Right lobe of liver (tissue), 6 donors: Measurements from ENCODE around the gene PDZRN3. TPM values are rescaled to one million over a fixed set of nuclear protein-coding genes. Genes with fewer than 3 reads are reported as not detected.
A peak's percentile ranks its signal among the peaks of the same experiment; 100 is the strongest.

ENCODE experiments used
- ATAC-seq, 4 donors: fragments of 200-7000 bp; cut with Tn5 transposase; one replicate each; pipeline ENCODE4 v1.9.1; 2020; ENCODE audit warnings: mild to moderate bottlenecking in 4 of 4, moderate library complexity in 4 of 4
- DNase-seq, 3 donors: peaks; one replicate each; pipeline ENCODE4 v3.0.0-alpha.2; 2020
- H3K27ac ChIP-seq, 3 donors: fragments of 200-600 bp; one replicate each; pipeline ENCODE4 v1.8.0; 2022
- H3K27me3 ChIP-seq, 2 donors: fragments of 200-600 bp; one replicate each; pipeline ENCODE4 v1.8.0; 2022
- H3K36me3 ChIP-seq, 4 donors: fragments of 200-600 bp; sonication (generic) in 1 of 4; one replicate each; pipeline versions ENCODE4 v1.5.1 to v1.8.0; 2017 to 2022; ENCODE audit warnings: control low read depth in 1 of 4
- H3K4me1 ChIP-seq, 4 donors: fragments of 200-600 bp; sonication (generic) in 1 of 4; one replicate each; pipeline versions ENCODE4 v1.5.1 to v1.8.0; 2017 to 2022; ENCODE audit warnings: control low read depth in 1 of 4
- H3K4me3 ChIP-seq, 3 donors: fragments of 200-600 bp; one replicate each; pipeline ENCODE4 v1.8.0; 2022
- H3K9me3 ChIP-seq, 4 donors: fragments of 200-600 bp; sonication (generic) in 1 of 4; one replicate each; pipeline versions ENCODE4 v1.5.1 to v1.8.0; 2017 to 2022; ENCODE audit warnings: control low read depth in 1 of 4
- POLR2A ChIP-seq: fragments of 450-650 bp; IDR thresholded peaks from one replicate; pipeline ENCODE4 v1.6.1; 2017; ENCODE audit warnings: antibody characterized with exemption, mild to moderate bottlenecking
- WGBS: methylation state at CpG from one replicate; pipeline ENCODE4 v1.1.6; 2018; ENCODE audit warnings: low coverage, low lambda C conversion rate; ENCODE audit not compliant: insufficient coverage; ENCODE audit errors: missing lambda C conversion rate; 5-methylcytosine and 5-hydroxymethylcytosine counted together
- intact Hi-C, 2 donors: fragments of 100-400 bp; cut with DNase I; formaldehyde crosslinking; loops; one replicate each; pipeline versions ENCODE4 v1.11.2 to v1.14.1; 2022
- total RNA-seq, 6 experiments: library from RNA; depleted of rRNA in 2 of 6; stranded (reverse); fragments of >200 nt in 2 of 6; fragmentation: NEBNext Ultra II Directional in 3 of 6; extraction: Animal tissue kit (Norgen Biotek cat#: 25700) in 3 of 6; gene quantifications; one replicate each; pipeline versions ENCODE4 v1.1.0 to v1.2.4, GENCODE V29; 2016 to 2023
- TF ChIP-seq, protein P1 (sequence below), 4 donors: fragments of 200-600 bp in 3 of 4; fragments of 450-650 bp in 1 of 4; IDR thresholded peaks; one replicate each; pipeline versions ENCODE4 v1.5.1 to v1.8.0; 2016 to 2022; ENCODE audit warnings: antibody characterized with exemption in 4 of 4, mild to moderate bottlenecking in 2 of 4
- donor health status: DM: no; HTN: yes; CAD: no.
- donor health status: DM: no; HTN: no; CAD: no.
- donor health status: DM: no; HTN: no; CAD: no.
- donor health status: DM: no; HTN: yes; CAD: no.
- donor health status: DM: no; HTN: yes; CAD: no.

PDZRN3 gene
- total RNA-seq, 6 experiments from 2014 or later, result 0.33 to 2.0 (median 1.1) TPM

GRCh38 chr3:73503781-73504180 is 121.0 kb downstream of the PDZRN3 start:
- WGBS, result 37% methylated on average over 4 of the region's 4 CpGs
- no peaks in the 10 kb centered on the region for H3K4me1 ChIP-seq
- H3K4me3 ChIP-seq, result no peak overlapping the region
- TF ChIP-seq, protein P1, sequence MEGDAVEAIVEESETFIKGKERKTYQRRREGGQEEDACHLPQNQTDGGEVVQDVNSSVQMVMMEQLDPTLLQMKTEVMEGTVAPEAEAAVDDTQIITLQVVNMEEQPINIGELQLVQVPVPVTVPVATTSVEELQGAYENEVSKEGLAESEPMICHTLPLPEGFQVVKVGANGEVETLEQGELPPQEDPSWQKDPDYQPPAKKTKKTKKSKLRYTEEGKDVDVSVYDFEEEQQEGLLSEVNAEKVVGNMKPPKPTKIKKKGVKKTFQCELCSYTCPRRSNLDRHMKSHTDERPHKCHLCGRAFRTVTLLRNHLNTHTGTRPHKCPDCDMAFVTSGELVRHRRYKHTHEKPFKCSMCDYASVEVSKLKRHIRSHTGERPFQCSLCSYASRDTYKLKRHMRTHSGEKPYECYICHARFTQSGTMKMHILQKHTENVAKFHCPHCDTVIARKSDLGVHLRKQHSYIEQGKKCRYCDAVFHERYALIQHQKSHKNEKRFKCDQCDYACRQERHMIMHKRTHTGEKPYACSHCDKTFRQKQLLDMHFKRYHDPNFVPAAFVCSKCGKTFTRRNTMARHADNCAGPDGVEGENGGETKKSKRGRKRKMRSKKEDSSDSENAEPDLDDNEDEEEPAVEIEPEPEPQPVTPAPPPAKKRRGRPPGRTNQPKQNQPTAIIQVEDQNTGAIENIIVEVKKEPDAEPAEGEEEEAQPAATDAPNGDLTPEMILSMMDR (IDR thresholded peaks at IDR 0.05), result no peak
- no peak for TF ChIP-seq POLR2A
- DNase-seq, result no peak
- H3K36me3 ChIP-seq, result no peaks in the 10 kb centered on the region
- no peak for ATAC-seq
- intact Hi-C loops, result loop anchor here in 1 of 2 donors (5.0 kb wide), 1 partner anchor 401 kb away; no protein-coding TSS in a partner anchor
- no peaks in the 10 kb centered on the region for H3K27me3 ChIP-seq
- no peaks in the 10 kb centered on the region for H3K9me3 ChIP-seq
- H3K27ac ChIP-seq, result no peak overlapping the region

GRCh38 chr3:73502609-73503583 is 121.8 kb downstream of the PDZRN3 start:
- H3K36me3 ChIP-seq, result no peaks in the 10 kb centered on the region
- no peaks in the 10 kb centered on the region for H3K4me1 ChIP-seq
- H3K9me3 ChIP-seq, result no peaks in the 10 kb centered on the region
- TF ChIP-seq, protein P1 (IDR thresholded peaks at IDR 0.05), result peak; percentile 79 to 87 (median 84)
- TF ChIP-seq POLR2A, result no peak
- ATAC-seq (peak; percentile 92 to 96 (median 94)), DNase-seq (peak in 2 of 3 donors; percentile 52 to 63)
- no peak overlapping the region for H3K4me3 ChIP-seq
- no peaks in the 10 kb centered on the region for H3K27me3 ChIP-seq
- intact Hi-C loops, result loop anchor here in 1 of 2 donors (5.0 kb wide), 1 partner anchor 401 kb away; no protein-coding TSS in a partner anchor
- WGBS, result 27% methylated on average over 6 of the region's 6 CpGs
- no peak overlapping the region for H3K27ac ChIP-seq

GRCh38 chr3:73500321-73500720 is 124.4 kb downstream of the PDZRN3 start:
- no peak for TF ChIP-seq POLR2A
- no peaks in the 10 kb centered on the region for H3K27me3 ChIP-seq
- no peaks in the 10 kb centered on the region for H3K4me1 ChIP-seq
- no peaks in the 10 kb centered on the region for H3K36me3 ChIP-seq
- H3K4me3 ChIP-seq, result no peak overlapping the region
- 80% methylated on average over 1 of the region's 1 CpG for WGBS
- intact Hi-C loops, result loop anchor here in 1 of 2 donors (5.0 kb wide), 1 partner anchor 398 kb away; no protein-coding TSS in a partner anchor
- H3K27ac ChIP-seq, result no peak overlapping the region
- DNase-seq (no peak), ATAC-seq (no peak)
- H3K9me3 ChIP-seq, result no peaks in the 10 kb centered on the region

DNA sequence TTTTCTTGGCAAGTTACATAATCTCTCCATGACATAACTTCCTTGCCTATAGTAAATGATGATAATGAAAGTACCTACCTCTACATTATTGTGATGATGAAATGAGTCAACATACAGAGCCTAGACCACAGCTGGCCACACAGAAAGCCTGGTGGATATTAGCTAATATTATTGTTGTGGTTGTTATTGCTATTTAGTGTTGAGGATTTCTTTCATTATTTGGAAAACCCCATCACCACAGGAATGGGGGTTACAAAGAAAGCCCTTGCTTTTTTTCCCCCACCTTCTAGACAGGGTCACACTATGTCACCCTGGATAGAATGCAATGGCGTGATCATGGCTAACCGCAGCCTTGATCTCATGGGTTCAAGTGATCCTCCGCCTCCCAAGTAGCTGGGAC is 125.0 kb downstream of the PDZRN3 start:
- H3K36me3 ChIP-seq, result no peaks in the 10 kb centered on the region
- no peak overlapping the region for H3K27ac ChIP-seq
- H3K27me3 ChIP-seq, result no peaks in the 10 kb centered on the region
- no peak overlapping the region for H3K4me3 ChIP-seq
- no peaks in the 10 kb centered on the region for H3K4me1 ChIP-seq
- no peak for ATAC-seq
- TF ChIP-seq POLR2A, result no peak
- TF ChIP-seq, protein P1 (IDR thresholded peaks at IDR 0.05), result no peak
- 84% methylated on average over 3 of the region's 3 CpGs for WGBS
- intact Hi-C loops, result loop anchor here in 1 of 2 donors (5.0 kb wide), 1 partner anchor 397 kb away; no protein-coding TSS in a partner anchor
- DNase-seq, result no peak
- no peaks in the 10 kb centered on the region for H3K9me3 ChIP-seq
